Measurements from ENCODE around the gene ITPK1.

ITPK1 gene

DNA sequence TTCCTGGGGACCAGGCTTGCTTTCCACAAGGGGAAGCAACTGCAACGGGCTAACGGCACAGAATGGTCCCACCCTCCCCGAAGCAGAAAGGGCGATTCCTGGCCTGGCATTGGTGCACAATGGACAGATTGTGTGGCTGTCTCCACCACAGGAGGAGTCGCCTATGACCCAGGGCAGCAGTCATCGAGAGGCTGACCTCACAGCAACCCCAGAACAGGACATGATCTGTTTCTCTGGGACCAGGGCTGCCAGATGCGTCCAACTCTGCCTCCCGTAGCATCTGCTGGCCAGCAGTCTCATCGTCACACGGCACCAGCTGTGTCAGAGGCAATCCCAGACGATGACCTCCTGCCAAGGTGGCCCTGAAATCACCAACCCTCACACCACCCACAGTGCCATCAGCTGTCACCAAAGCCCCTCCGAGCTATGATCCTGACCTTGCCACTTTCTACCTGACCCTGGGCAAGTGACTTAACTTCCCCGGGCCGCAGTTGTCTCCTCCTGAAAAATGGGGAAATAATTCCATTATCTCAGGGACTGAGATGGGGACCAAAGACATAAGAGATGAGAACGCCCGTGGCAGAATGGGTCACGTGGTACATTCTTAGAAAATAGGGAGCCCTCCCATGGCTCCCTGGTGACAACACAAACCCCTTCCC is 106.1 kb downstream of the ITPK1 start:
- DNase-seq = no peak
- Histone ChIP-seq H3K4me2 (ENCODE audit: insufficient read depth, low read length) (no peak overlapping the region), H3K9me3 (ENCODE audit: insufficient read depth, low read length, severe bottlenecking) (no peaks in the 10 kb centered on the region), H3K9ac (ENCODE audit: low read depth, low read length) (no peak overlapping the region), H3K4me1 (ENCODE audit: insufficient read depth, low read length) (0 out of 2 replicates have a peak, but pooled peaks cover 4% of the 10 kb centered on the region), H3K27ac (ENCODE audit: low read length) (no peak overlapping the region), H4K20me1 (ENCODE audit: insufficient read depth, low read length) (peaks cover 70% of the 10 kb centered on the region), H3K79me2 (ENCODE audit: insufficient read depth, low read length) (no peaks in the 10 kb centered on the region), H3K27me3 (ENCODE audit: insufficient read depth, low read length, poor library complexity) (no peaks in the 10 kb centered on the region), H3K36me3 (ENCODE audit: insufficient read depth, low read length) (peaks cover 21% of the 10 kb centered on the region), H2AFZ (ENCODE audit: low read depth, low read length) (no peak overlapping the region), H3K4me3 (ENCODE audit: low read depth in 1 of 2, low read length in 2 of 2) (no peak overlapping the region)
- no peak for ATAC-seq (ENCODE audit: insufficient read depth, low read depth)
- no peak for TF ChIP-seq EZH2 (IDR thresholded peaks at IDR 0.05; ENCODE audit: borderline replicate concordance, low read depth, low read length, severe bottlenecking)
- TF ChIP-seq CTCF (IDR thresholded peaks at IDR 0.05; ENCODE audit: borderline replicate concordance, extremely low read depth, low read length, poor library complexity, severe bottlenecking) = no peak

DNA sequence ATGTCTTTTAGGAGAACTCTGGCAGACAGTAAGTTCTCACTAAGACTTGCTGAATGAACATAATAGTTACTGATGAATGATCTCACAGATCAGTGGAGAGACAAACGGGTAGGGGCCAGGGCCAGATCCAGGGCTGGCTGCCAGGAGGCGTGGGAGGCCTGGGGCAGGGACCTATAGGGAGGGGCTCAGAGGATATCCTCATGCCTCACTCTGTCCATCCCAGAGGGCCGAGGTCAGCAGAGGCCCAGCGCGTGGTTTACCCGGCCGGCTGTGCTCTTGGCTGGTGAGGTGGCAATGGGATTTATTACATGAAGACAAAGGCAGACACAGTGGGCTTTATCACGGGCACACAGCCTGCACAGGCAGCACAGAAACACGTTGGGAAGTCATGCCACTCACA is 107.3 kb downstream of the ITPK1 start:
- no peak overlapping the region for H3K9ac ChIP-seq (ENCODE audit: low read depth, low read length)
- H3K9me3 ChIP-seq (ENCODE audit: insufficient read depth, low read length, severe bottlenecking) = no peaks in the 10 kb centered on the region
- peaks cover 65% of the 10 kb centered on the region for H4K20me1 ChIP-seq (ENCODE audit: insufficient read depth, low read length)
- 0 out of 2 replicates have a peak, but pooled peaks cover 4% of the 10 kb centered on the region for H3K4me1 ChIP-seq (ENCODE audit: insufficient read depth, low read length)
- ATAC-seq (ENCODE audit: insufficient read depth, low read depth) = no peak
- H3K36me3 ChIP-seq (ENCODE audit: insufficient read depth, low read length) = peaks cover 22% of the 10 kb centered on the region
- H2AFZ ChIP-seq (ENCODE audit: low read depth, low read length) = no peak overlapping the region
- H3K79me2 ChIP-seq (ENCODE audit: insufficient read depth, low read length) = peaks cover 5% of the 10 kb centered on the region; the same call in 1 of the 2 replicates
- no peak overlapping the region for H3K4me3 ChIP-seq (ENCODE audit: low read depth in 1 of 2, low read length in 2 of 2)
- no peak overlapping the region for H3K4me2 ChIP-seq (ENCODE audit: insufficient read depth, low read length)
- H3K27ac ChIP-seq (ENCODE audit: low read length) = no peak overlapping the region
- no peak for DNase-seq
- no peak for TF ChIP-seq CTCF (IDR thresholded peaks at IDR 0.05; ENCODE audit: borderline replicate concordance, extremely low read depth, low read length, poor library complexity, severe bottlenecking)
- no peak for TF ChIP-seq EZH2 (IDR thresholded peaks at IDR 0.05; ENCODE audit: borderline replicate concordance, low read depth, low read length, severe bottlenecking)
- H3K27me3 ChIP-seq (ENCODE audit: insufficient read depth, low read length, poor library complexity) = no peaks in the 10 kb centered on the region

DNA sequence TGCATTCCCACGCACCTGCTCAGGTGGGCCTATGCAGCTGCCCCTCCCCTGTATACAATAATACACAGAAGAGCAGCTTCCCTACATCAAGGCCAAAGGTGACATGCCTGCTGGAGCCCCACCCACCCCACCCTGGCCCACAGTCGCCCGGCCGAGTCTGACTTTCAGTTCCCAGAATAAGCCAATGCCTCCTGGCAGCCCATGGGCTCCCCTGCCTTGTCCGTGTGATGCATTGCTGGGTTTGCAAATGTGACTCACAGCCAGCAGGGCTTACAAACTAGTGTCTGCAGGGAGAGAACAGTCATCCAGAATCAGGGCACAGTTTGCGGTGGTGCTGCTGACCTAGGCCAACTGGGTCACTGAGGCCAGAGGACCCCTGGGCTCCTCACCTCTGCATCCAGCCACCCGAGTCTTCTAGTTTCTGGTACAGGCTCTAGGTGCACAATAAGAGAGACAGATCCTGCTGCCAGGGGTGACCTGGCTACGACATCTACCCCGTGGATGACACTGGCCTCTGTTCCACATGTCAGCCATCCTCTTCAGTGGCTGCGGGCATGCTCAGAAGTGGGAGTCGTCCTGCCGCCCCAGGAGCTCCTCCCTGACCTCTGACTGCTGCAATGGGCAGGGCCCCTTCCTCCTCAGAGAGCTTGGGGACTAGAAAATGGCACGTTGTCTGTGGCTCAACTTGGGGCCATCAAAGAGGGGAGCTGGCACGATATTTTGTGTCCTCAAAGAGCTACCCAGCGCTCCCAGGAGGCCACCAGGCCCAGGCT is 108.3 kb downstream of the ITPK1 start:
- H3K4me2 ChIP-seq (ENCODE audit: insufficient read depth, low read length) = no peak overlapping the region

More for the DNA sequence above, 108.3 kb downstream of the ITPK1 start:
- Histone ChIP-seq H3K27me3 (ENCODE audit: insufficient read depth, low read length, poor library complexity) (no peaks in the 10 kb centered on the region), H3K9ac (ENCODE audit: low read depth, low read length) (no peak overlapping the region), H2AFZ (ENCODE audit: low read depth, low read length) (no peak overlapping the region), H3K4me3 (ENCODE audit: low read depth in 1 of 2, low read length in 2 of 2) (no peak overlapping the region), H4K20me1 (ENCODE audit: insufficient read depth, low read length) (peaks cover 64% of the 10 kb centered on the region), H3K9me3 (ENCODE audit: insufficient read depth, low read length, severe bottlenecking) (no peaks in the 10 kb centered on the region), H3K36me3 (ENCODE audit: insufficient read depth, low read length) (peaks cover 22% of the 10 kb centered on the region), H3K79me2 (ENCODE audit: insufficient read depth, low read length) (peaks cover 5% of the 10 kb centered on the region; the same call in 1 of the 2 replicates), H3K27ac (ENCODE audit: low read length) (no peak overlapping the region), H3K4me1 (ENCODE audit: insufficient read depth, low read length) (0 out of 2 replicates have a peak, but pooled peaks cover 6% of the 10 kb centered on the region)
- no peak for DNase-seq
- no peak for ATAC-seq (ENCODE audit: insufficient read depth, low read depth)
- TF ChIP-seq CTCF (IDR thresholded peaks at IDR 0.05; ENCODE audit: borderline replicate concordance, extremely low read depth, low read length, poor library complexity, severe bottlenecking) (no peak), EZH2 (IDR thresholded peaks at IDR 0.05; ENCODE audit: borderline replicate concordance, low read depth, low read length, severe bottlenecking) (no peak)

All from DND-41 (cell line).